Measurements from ENCODE around the gene S100A7A. TPM values are rescaled to one million over a fixed set of nuclear protein-coding genes. Genes with fewer than 3 reads are reported as not detected.

Gene S100A7A
- total and polyA plus RNA-seq, 2 donors (not counting 3 experiments of a cell fraction or from before 2014, with no cell fraction given) = not detected

DNA sequence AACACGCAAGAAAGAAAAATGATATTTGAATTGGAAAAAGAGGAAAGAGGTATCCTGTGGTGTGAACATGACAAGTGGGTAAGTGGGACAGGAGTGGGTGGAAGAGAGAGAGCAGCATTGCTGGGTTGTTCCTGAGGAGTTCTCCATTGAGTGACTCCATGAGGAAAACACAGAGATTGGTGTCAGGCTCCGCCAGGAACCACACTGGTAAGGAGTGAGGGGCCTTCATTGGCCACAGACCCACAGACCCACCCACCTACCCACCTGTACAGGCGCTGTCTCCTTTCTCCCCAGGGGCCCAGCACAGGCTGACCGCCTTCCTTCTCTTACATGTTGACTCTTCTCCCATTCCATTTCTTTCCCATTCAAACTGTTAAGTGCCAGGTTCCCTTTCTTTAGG is 20.9 kb downstream of the S100A7A start:
- BruUV-seq (replicated peaks) = no TSS peak
- Histone ChIP-seq H3K27me3 (ENCODE audit: control insufficient read depth in 2 of 2, insufficient read depth in 2 of 2, low read length in 2 of 2) (no peaks in the 10 kb centered on the region), H2AFZ (ENCODE audit: low read depth, low read length) (no peak overlapping the region), H3K79me2 (ENCODE audit: control insufficient read depth, insufficient read depth, low read length) (no peaks in the 10 kb centered on the region), H3K27ac (ENCODE audit: insufficient read depth, low read depth, low read length) (no peak overlapping the region), H3K9me3 (replicated peaks; ENCODE audit: control insufficient read depth, insufficient read depth, low read length) (no peaks in the 10 kb centered on the region), H3K4me2 (ENCODE audit: insufficient read depth, low read length) (no peak overlapping the region), H3K9ac (replicated peaks; ENCODE audit: extremely low read depth, insufficient read depth, low read length) (no peak overlapping the region), H3K4me3 (replicated peaks in 1 of 3; ENCODE audit: insufficient read depth in 1 of 3, low read depth in 1 of 3, low read length in 3 of 3) (no peak overlapping the region), H3K36me3 (ENCODE audit: control insufficient read depth in 2 of 2, extremely low read depth in 1 of 2, insufficient read depth in 2 of 2, low read length in 2 of 2) (no peaks in the 10 kb centered on the region), H3K4me1 (ENCODE audit: control insufficient read depth, extremely low read depth, insufficient read depth, low read length) (no peaks in the 10 kb centered on the region), H3K9me1 (replicated peaks; ENCODE audit: control insufficient read depth, extremely low read depth, insufficient read depth, low read length) (no peaks in the 10 kb centered on the region), H4K20me1 (replicated peaks; ENCODE audit: control insufficient read depth, extremely low read depth, insufficient read depth, low read length) (no peaks in the 10 kb centered on the region)
- POLR2A ChIA-PET = no interaction called here
- FAIRE-seq (no peak), DNase-seq (ENCODE audit: low read depth, low spot score) (no peak)
- CTCF ChIA-PET = no interaction called here
- TF ChIP-seq EZH2 (IDR thresholded peaks at IDR 0.05; ENCODE audit: borderline replicate concordance, low read depth, low read length, severe bottlenecking) (no peak), JUN (IDR thresholded peaks at IDR 0.05; ENCODE audit: borderline replicate concordance, insufficient read depth, insufficient read length, low read depth) (no peak), GATA2 (IDR thresholded peaks at IDR 0.05; ENCODE audit: insufficient read depth, insufficient read length, low read depth, low read length) (no peak), POLR2AphosphoS5 (IDR thresholded peaks at IDR 0.05; ENCODE audit: insufficient read depth, low read depth, low read length) (no peak), FOS (IDR thresholded peaks at IDR 0.05; ENCODE audit: borderline replicate concordance, insufficient read depth, low read length) (no peak), POLR2A (IDR thresholded peaks at IDR 0.05; ENCODE audit: low read depth, low read length) (no peak), MYC (IDR thresholded peaks at IDR 0.05; ENCODE audit: low read depth, low read length) (no peak)
- TF ChIP-seq, protein P1, sequence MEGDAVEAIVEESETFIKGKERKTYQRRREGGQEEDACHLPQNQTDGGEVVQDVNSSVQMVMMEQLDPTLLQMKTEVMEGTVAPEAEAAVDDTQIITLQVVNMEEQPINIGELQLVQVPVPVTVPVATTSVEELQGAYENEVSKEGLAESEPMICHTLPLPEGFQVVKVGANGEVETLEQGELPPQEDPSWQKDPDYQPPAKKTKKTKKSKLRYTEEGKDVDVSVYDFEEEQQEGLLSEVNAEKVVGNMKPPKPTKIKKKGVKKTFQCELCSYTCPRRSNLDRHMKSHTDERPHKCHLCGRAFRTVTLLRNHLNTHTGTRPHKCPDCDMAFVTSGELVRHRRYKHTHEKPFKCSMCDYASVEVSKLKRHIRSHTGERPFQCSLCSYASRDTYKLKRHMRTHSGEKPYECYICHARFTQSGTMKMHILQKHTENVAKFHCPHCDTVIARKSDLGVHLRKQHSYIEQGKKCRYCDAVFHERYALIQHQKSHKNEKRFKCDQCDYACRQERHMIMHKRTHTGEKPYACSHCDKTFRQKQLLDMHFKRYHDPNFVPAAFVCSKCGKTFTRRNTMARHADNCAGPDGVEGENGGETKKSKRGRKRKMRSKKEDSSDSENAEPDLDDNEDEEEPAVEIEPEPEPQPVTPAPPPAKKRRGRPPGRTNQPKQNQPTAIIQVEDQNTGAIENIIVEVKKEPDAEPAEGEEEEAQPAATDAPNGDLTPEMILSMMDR (IDR thresholded peaks at IDR 0.05; ENCODE audit: extremely low read depth in 1 of 2, insufficient read depth in 1 of 2, low read depth in 1 of 2, low read length in 2 of 2) = no peak
- TF ChIP-seq, protein P2, sequence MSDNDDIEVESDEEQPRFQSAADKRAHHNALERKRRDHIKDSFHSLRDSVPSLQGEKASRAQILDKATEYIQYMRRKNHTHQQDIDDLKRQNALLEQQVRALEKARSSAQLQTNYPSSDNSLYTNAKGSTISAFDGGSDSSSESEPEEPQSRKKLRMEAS (IDR thresholded peaks at IDR 0.05; ENCODE audit: insufficient read depth, insufficient read length) = no peak
- intact Hi-C loops (cut with micrococcal nuclease) = no loop called here
- dilution Hi-C loops (cut with MboI; ENCODE audit: extremely low pct_ligation_motif_present, low sequenced_read_pairs) = no loop called here

Measured in endothelial cell of umbilical vein (primary cell).